ENCODE results near the gene BCCIP. TPM values are rescaled to one million over a fixed set of nuclear protein-coding genes. Genes with fewer than 3 reads are reported as not detected.

BCCIP gene
- total RNA-seq: 10 to 100 TPM; 36.8 to 53.2 (median 46.3) TPM

- no peaks in the 10 kb centered on the region for H3K9me3 ChIP-seq
- peak within 1 kb of the TSS; percentile 83 to 90 (median 88) for H3K27ac ChIP-seq (replicated peaks in 1 of 4)
- H3K36me3 ChIP-seq: peaks cover 6 to 26% (median 11%) of the 10 kb centered on the region in 4 donors
- H3K27me3 ChIP-seq: no peaks in the 10 kb centered on the region
- H3K4me3 ChIP-seq: peak within 1 kb of the TSS; percentile 72 to 100 (median 99)
- DNase-seq (ENCODE audit: extremely low spot score): peak; percentile 98
- 0% methylated on average over 45 of the region's 74 CpGs for WGBS
- H3K4me1 ChIP-seq: peaks cover 29 to 52% (median 42%) of the 10 kb centered on the region in 4 donors
- peak; percentile 3 for TF ChIP-seq POLR2A (IDR thresholded peaks at IDR 0.05; ENCODE audit: low read depth)
- TF ChIP-seq CTCF (IDR thresholded peaks at IDR 0.05): peak in 1 of 3 experiments; percentile 17
- TF ChIP-seq EP300 (IDR thresholded peaks at IDR 0.05): no peak
- TF ChIP-seq POLR2AphosphoS5 (IDR thresholded peaks at IDR 0.05): peak; percentile 74 to 88
- intact Hi-C loops (cut with DNase I): no loop called here
Observed at GRCh38 chr10:125822878-125823662, at the start of gene BCCIP, which contains the start of gene UROS. BCCIP (plus strand) TSS chr10:125823546; CDS start chr10:125823558, 12 bp downstream. UROS (minus strand) TSS chr10:125823258; CDS start chr10:125816499, 6,759 bp downstream.

- DNase-seq (ENCODE audit: extremely low spot score): no peak
- Histone ChIP-seq H3K4me3 (peak overlapping the region; percentile 31 to 42 (median 39)), H3K27ac (replicated peaks in 1 of 4) (no peak overlapping the region), H3K36me3 (peaks cover 0 to 5% (median 0%) of the 10 kb centered on the region in 4 donors), H3K4me1 (peaks cover 4 to 7% (median 6%) of the 10 kb centered on the region in 4 donors), H3K9me3 (no peaks in the 10 kb centered on the region), H3K27me3 (peaks cover 0 to 7% (median 0%) of the 10 kb centered on the region in 4 donors)
- intact Hi-C loops (cut with DNase I): no loop called here
- TF ChIP-seq POLR2AphosphoS5 (IDR thresholded peaks at IDR 0.05): no peak
- 71% methylated on average over 15 of the region's 75 CpGs for WGBS
Observed at GRCh38 chr10:125773687-125774543, 49.4 kb upstream of the BCCIP start.

- TF ChIP-seq POLR2A (IDR thresholded peaks at IDR 0.05; ENCODE audit: low read depth) (no peak), EP300 (IDR thresholded peaks at IDR 0.05) (no peak), CTCF (IDR thresholded peaks at IDR 0.05) (no peak)
- H3K4me1 ChIP-seq: no peaks in the 10 kb centered on the region
- no peaks in the 10 kb centered on the region for H3K9me3 ChIP-seq
- H3K36me3 ChIP-seq: no peaks in the 10 kb centered on the region
- WGBS: 95% methylated on average over 28 of the region's 32 CpGs
- H3K4me3 ChIP-seq: no peak overlapping the region
- H3K27ac ChIP-seq (replicated peaks in 1 of 4): no peak overlapping the region
- peaks cover 0 to 7% (median 0%) of the 10 kb centered on the region in 4 donors for H3K27me3 ChIP-seq
- intact Hi-C loops (cut with DNase I): no loop called here
- no peak for DNase-seq (ENCODE audit: extremely low spot score)
Observed at GRCh38 chr10:125774581-125775191, 48.7 kb upstream of the BCCIP start.

GRCh38 chr10:125775491-125776106 is 47.7 kb upstream of the BCCIP start, which contains the start of gene MMP21:
MMP21 (minus strand) TSS chr10:125775821; CDS start chr10:125775821, 0 bp downstream.
- H3K27me3 ChIP-seq: peaks cover 0 to 7% (median 0%) of the 10 kb centered on the region in 4 donors
- no peak within 1 kb of the TSS for H3K4me3 ChIP-seq
- no peak within 1 kb of the TSS for H3K27ac ChIP-seq (replicated peaks in 1 of 4)
- no peaks in the 10 kb centered on the region for H3K4me1 ChIP-seq
- WGBS: 94% methylated on average over 15 of the region's 26 CpGs
- H3K36me3 ChIP-seq: no peaks in the 10 kb centered on the region
- intact Hi-C loops (cut with DNase I): no loop called here
- H3K9me3 ChIP-seq: no peaks in the 10 kb centered on the region
- no peak for TF ChIP-seq CTCF (IDR thresholded peaks at IDR 0.05)
- no peak for TF ChIP-seq EP300 (IDR thresholded peaks at IDR 0.05)
- TF ChIP-seq POLR2A (IDR thresholded peaks at IDR 0.05; ENCODE audit: low read depth): no peak
- DNase-seq (ENCODE audit: extremely low spot score): no peak

Data from esophagus muscularis mucosa (tissue), 4 donors.